Right lobe of liver (tissue), 6 donors: ENCODE measurements around the gene SCYL2. TPM values are rescaled to one million over a fixed set of nuclear protein-coding genes. Genes with fewer than 3 reads are reported as not detected.
A peak's percentile ranks its signal among the peaks of the same experiment; 100 is the strongest.

Experiments
- ATAC-seq, 4 donors: fragments of 200-7000 bp; cut with Tn5 transposase; one replicate each; pipeline ENCODE4 v1.9.1; 2020; ENCODE audit warnings: mild to moderate bottlenecking in 4 of 4, moderate library complexity in 4 of 4
- DNase-seq, 3 donors: peaks; one replicate each; pipeline ENCODE4 v3.0.0-alpha.2; 2020
- H3K27ac ChIP-seq, 3 donors: fragments of 200-600 bp; one replicate each; pipeline ENCODE4 v1.8.0; 2022
- H3K27me3 ChIP-seq, 2 donors: fragments of 200-600 bp; one replicate each; pipeline ENCODE4 v1.8.0; 2022
- H3K36me3 ChIP-seq, 4 donors: fragments of 200-600 bp; sonication (generic) in 1 of 4; one replicate each; pipeline versions ENCODE4 v1.5.1 to v1.8.0; 2017 to 2022; ENCODE audit warnings: control low read depth in 1 of 4
- H3K4me1 ChIP-seq, 4 donors: fragments of 200-600 bp; sonication (generic) in 1 of 4; one replicate each; pipeline versions ENCODE4 v1.5.1 to v1.8.0; 2017 to 2022; ENCODE audit warnings: control low read depth in 1 of 4
- H3K4me3 ChIP-seq, 3 donors: fragments of 200-600 bp; one replicate each; pipeline ENCODE4 v1.8.0; 2022
- H3K9me3 ChIP-seq, 4 donors: fragments of 200-600 bp; sonication (generic) in 1 of 4; one replicate each; pipeline versions ENCODE4 v1.5.1 to v1.8.0; 2017 to 2022; ENCODE audit warnings: control low read depth in 1 of 4
- CTCF ChIP-seq, 4 donors: fragments of 200-600 bp in 3 of 4; fragments of 450-650 bp in 1 of 4; IDR thresholded peaks; one replicate each; pipeline versions ENCODE4 v1.5.1 to v1.8.0; 2016 to 2022; ENCODE audit warnings: antibody characterized with exemption in 4 of 4, mild to moderate bottlenecking in 2 of 4
- POLR2A ChIP-seq: fragments of 450-650 bp; IDR thresholded peaks from one replicate; pipeline ENCODE4 v1.6.1; 2017; ENCODE audit warnings: antibody characterized with exemption, mild to moderate bottlenecking
- WGBS: methylation state at CpG from one replicate; pipeline ENCODE4 v1.1.6; 2018; ENCODE audit warnings: low coverage, low lambda C conversion rate; ENCODE audit not compliant: insufficient coverage; ENCODE audit errors: missing lambda C conversion rate; 5-methylcytosine and 5-hydroxymethylcytosine counted together
- intact Hi-C, 2 donors: fragments of 100-400 bp; cut with DNase I; formaldehyde crosslinking; loops; one replicate each; pipeline versions ENCODE4 v1.11.2 to v1.14.1; 2022
- total RNA-seq, 6 experiments: library from RNA; depleted of rRNA in 2 of 6; stranded (reverse); fragments of >200 nt in 2 of 6; fragmentation: NEBNext Ultra II Directional in 3 of 6; extraction: Animal tissue kit (Norgen Biotek cat#: 25700) in 3 of 6; gene quantifications; one replicate each; pipeline versions ENCODE4 v1.1.0 to v1.2.4, GENCODE V29; 2016 to 2023
- donor health status: DM: no; HTN: yes; CAD: no.
- donor health status: DM: no; HTN: no; CAD: no.
- donor health status: DM: no; HTN: no; CAD: no.
- donor health status: DM: no; HTN: yes; CAD: no.
- donor health status: DM: no; HTN: yes; CAD: no.

The SCYL2 gene
- total RNA-seq, 6 experiments from 2014 or later, result 17.9 to 34.1 (median 28.0) TPM

- intact Hi-C loops, result no loop called here
- ATAC-seq (no peak), DNase-seq (no peak)
- Histone ChIP-seq H3K9me3 (no peaks in the 10 kb centered on the region), H3K27ac (no peak overlapping the region), H3K27me3 (no peaks in the 10 kb centered on the region), H3K36me3 (no peaks in the 10 kb centered on the region), H3K4me1 (no peaks in the 10 kb centered on the region), H3K4me3 (no peak overlapping the region)
- TF ChIP-seq POLR2A (no peak), CTCF (IDR thresholded peaks at IDR 0.05) (no peak)
- WGBS, result no CpG with 5 or more reads among the region's 1 CpG
Measured at GRCh38 chr12:100368066-100368465, 101.1 kb downstream of the SCYL2 start.

GRCh38 chr12:100371146-100371545, 104.2 kb downstream of the SCYL2 start:
- no peaks in the 10 kb centered on the region for H3K9me3 ChIP-seq
- 55% methylated on average over 4 of the region's 6 CpGs for WGBS

GRCh38 chr12:100372853-100373640, 106.1 kb downstream of the SCYL2 start:
- no peaks in the 10 kb centered on the region for H3K4me1 ChIP-seq
- H3K27ac ChIP-seq, result no peak overlapping the region
- H3K36me3 ChIP-seq, result no peaks in the 10 kb centered on the region
- H3K4me3 ChIP-seq, result no peak overlapping the region
- H3K27me3 ChIP-seq, result no peaks in the 10 kb centered on the region
- TF ChIP-seq CTCF (IDR thresholded peaks at IDR 0.05) (no peak), POLR2A (no peak)
- ATAC-seq (no peak), DNase-seq (no peak)
- WGBS, result 49% methylated on average over 10 of the region's 11 CpGs
- no peaks in the 10 kb centered on the region for H3K9me3 ChIP-seq
- intact Hi-C loops, result no loop called here

More at GRCh38 chr12:100371146-100371545, 104.2 kb downstream of the SCYL2 start:
- no peak overlapping the region for H3K4me3 ChIP-seq
- no peaks in the 10 kb centered on the region for H3K4me1 ChIP-seq
- no peaks in the 10 kb centered on the region for H3K27me3 ChIP-seq
- ATAC-seq (no peak), DNase-seq (no peak)
- intact Hi-C loops, result no loop called here
- TF ChIP-seq CTCF (IDR thresholded peaks at IDR 0.05) (no peak), POLR2A (no peak)
- no peaks in the 10 kb centered on the region for H3K36me3 ChIP-seq
- no peak overlapping the region for H3K27ac ChIP-seq

- no peak for DNase-seq
- TF ChIP-seq POLR2A (no peak), CTCF (IDR thresholded peaks at IDR 0.05) (no peak)
- ATAC-seq, result peak; percentile 23 to 45 (median 30)
- Histone ChIP-seq H3K27ac (no peak overlapping the region), H3K9me3 (no peaks in the 10 kb centered on the region), H3K4me3 (no peak overlapping the region), H3K4me1 (no peaks in the 10 kb centered on the region), H3K27me3 (no peaks in the 10 kb centered on the region), H3K36me3 (no peaks in the 10 kb centered on the region)
- WGBS, result 61% methylated on average over 4 of the region's 12 CpGs
- intact Hi-C loops, result no loop called here
Measured at GRCh38 chr12:100375038-100375735, 108.2 kb downstream of the SCYL2 start.
